HepG2 (cell line): Measurements from ENCODE around the gene BIRC7. TPM values are rescaled to one million over a fixed set of nuclear protein-coding genes. Genes with fewer than 3 reads are reported as not detected.

Source experiments
- ATF2 ChIP-seq: sonication (generic); formaldehyde crosslinking; IDR thresholded peaks from 2 replicates; pipeline ENCODE4 v1.4.0; 2020; ENCODE audit warnings: missing genetic modification reagents
- IRX3 ChIP-seq: sonication (generic); formaldehyde crosslinking; IDR thresholded peaks from 2 replicates; pipeline ENCODE4 v1.8.1; 2023; ENCODE audit warnings: mild to moderate bottlenecking, low read depth, missing genetic modification reagents, borderline replicate concordance
- KLF16 ChIP-seq, 2 experiments: sonication (generic) in 1 of 2; formaldehyde crosslinking in 1 of 2; IDR thresholded peaks; 2 replicates each; pipeline versions ENCODE4 v1.6.1 to v1.8.0; 2016 to 2023; ENCODE audit warnings: missing genetic modification reagents in 2 of 2, missing compliant biosample characterization in 1 of 2
- MTA3 ChIP-seq: sonication (generic); formaldehyde crosslinking; IDR thresholded peaks from 2 replicates; pipeline ENCODE4 v1.4.0; 2020; ENCODE audit warnings: missing genetic modification reagents
- MTF2 ChIP-seq: sonication (generic); formaldehyde crosslinking; IDR thresholded peaks from 2 replicates; pipeline ENCODE4 v1.5.0; 2020; ENCODE audit warnings: missing genetic modification reagents, borderline replicate concordance
- NCOR1 ChIP-seq: fragments of 200-600 bp; sonication (generic); IDR thresholded peaks from 2 replicates; pipeline ENCODE4 v1.7.0; 2017; ENCODE audit warnings: antibody characterized with exemption, low read length, borderline replicate concordance
- PATZ1 ChIP-seq: sonication (generic); formaldehyde crosslinking; IDR thresholded peaks from 2 replicates; pipeline ENCODE4 v1.4.0; 2020; ENCODE audit warnings: missing genetic modification reagents
- PREB ChIP-seq: sonication (generic); formaldehyde crosslinking; IDR thresholded peaks from 2 replicates; pipeline ENCODE4 v1.4.0; 2020; ENCODE audit warnings: missing genetic modification reagents
- TFAP4 ChIP-seq: sonication (generic); IDR thresholded peaks from 2 replicates; pipeline ENCODE4 v1.6.1; 2016; ENCODE audit warnings: low read depth, borderline replicate concordance
- YEATS4 ChIP-seq: sonication (generic); formaldehyde crosslinking; IDR thresholded peaks from 2 replicates; pipeline ENCODE4 v1.4.0; 2020; ENCODE audit warnings: missing genetic modification reagents, borderline replicate concordance
- ZBTB43 ChIP-seq: sonication (generic); formaldehyde crosslinking; conservative IDR thresholded peaks from 2 replicates; pipeline ENCODE4 v1.4.0; 2020; ENCODE audit warnings: missing genetic modification reagents
- ZBTB8A ChIP-seq: sonication (generic); formaldehyde crosslinking; IDR thresholded peaks from 2 replicates; pipeline ENCODE4 v1.4.0; 2020; ENCODE audit warnings: mild to moderate bottlenecking, low read depth, missing genetic modification reagents, borderline replicate concordance
- ZFP41 ChIP-seq: sonication (generic); formaldehyde crosslinking; IDR thresholded peaks from 2 replicates; pipeline ENCODE4 v1.4.0; 2020; ENCODE audit warnings: mild to moderate bottlenecking, missing genetic modification reagents, borderline replicate concordance
- ZFYVE20 ChIP-seq: sonication (generic); formaldehyde crosslinking; IDR thresholded peaks from 2 replicates; pipeline ENCODE4 v1.8.0; 2023; ENCODE audit warnings: low read depth, mild to moderate bottlenecking, moderate library complexity, missing genetic modification reagents, borderline replicate concordance
- ZNF251 ChIP-seq: sonication (generic); formaldehyde crosslinking; IDR thresholded peaks from 2 replicates; pipeline ENCODE4 v1.9.0; 2021; ENCODE audit warnings: mild to moderate bottlenecking, missing genetic modification reagents
- ZNF280B ChIP-seq: sonication (generic); formaldehyde crosslinking; IDR thresholded peaks from 2 replicates; pipeline ENCODE4 v1.5.0; 2020; ENCODE audit warnings: missing genetic modification reagents, mild to moderate bottlenecking, borderline replicate concordance
- ZNF30 ChIP-seq: sonication (generic); formaldehyde crosslinking; IDR thresholded peaks from 2 replicates; pipeline ENCODE4 v1.5.0; 2020; ENCODE audit warnings: mild to moderate bottlenecking, missing genetic modification reagents
- ZNF563 ChIP-seq: sonication (generic); formaldehyde crosslinking; IDR thresholded peaks from 2 replicates; pipeline ENCODE4 v1.8.0; 2022; ENCODE audit warnings: mild to moderate bottlenecking, moderate library complexity, missing genetic modification reagents
- ZNF678 ChIP-seq: sonication (generic); formaldehyde crosslinking; IDR thresholded peaks from 2 replicates; pipeline ENCODE4 v1.4.0; 2020; ENCODE audit warnings: mild to moderate bottlenecking, missing genetic modification reagents
- ZNF776 ChIP-seq: sonication (generic); formaldehyde crosslinking; IDR thresholded peaks from 2 replicates; pipeline ENCODE4 v1.4.0; 2020; ENCODE audit warnings: mild to moderate bottlenecking, missing genetic modification reagents
- ZSCAN12 ChIP-seq: sonication (generic); formaldehyde crosslinking; IDR thresholded peaks from 2 replicates; pipeline ENCODE4 v1.9.0; 2021; ENCODE audit warnings: mild to moderate bottlenecking, missing genetic modification reagents
- polyA plus RNA-seq, 8 experiments: library from polyadenylated mRNA; depleted of rRNA in 3 of 8; stranded (reverse) in 7 of 8; unstranded in 1 of 8; fragments of >200 nt; fragmentation: Illumina TruSeq in 4 of 8; extraction: Trizol in 4 of 8; gene quantifications; 2 replicates each; pipeline versions ENCODE4 v1.2.1 to v1.2.3, GENCODE V29; 2011 to 2016; ENCODE audit warnings: low read depth in 4 of 8, missing spikeins in 1 of 8, mixed read lengths in 1 of 8; ENCODE audit not compliant: insufficient read depth in 1 of 8
- total RNA-seq, 5 experiments: library from RNA; depleted of rRNA; stranded (reverse); fragments of >200 nt; fragmentation: Illumina TruSeq; extraction: Trizol; gene quantifications; 2 replicates each; pipeline ENCODE4 v1.2.3, GENCODE V29; 2016; ENCODE audit warnings: low read depth in 1 of 5

Gene BIRC7
- total and polyA plus RNA-seq, 2 of the 13 experiments (the other 11 are each of a cell fraction or from before 2014, with no cell fraction given): 0.27 to 5.1 TPM

- TF ChIP-seq ZBTB43 (CRISPR knock-in tag) (no peak), ZNF776 (CRISPR knock-in tag) (peak; percentile 48; the same call in 1 of the 2 replicates), ZSCAN12 (CRISPR knock-in tag) (no peak), ZNF30 (CRISPR knock-in tag) (no peak), ZNF280B (CRISPR knock-in tag) (0 out of 2 replicates have a peak, but pooled peaks have one; percentile 18), TFAP4 (peak; percentile 47; the same call in 1 of the 2 replicates), IRX3 (CRISPR knock-in tag) (no peak), MTA3 (CRISPR knock-in tag) (no peak), ATF2 (CRISPR knock-in tag) (no peak), ZFP41 (CRISPR knock-in tag) (peak; percentile 31; the same call in 1 of the 2 replicates), PATZ1 (CRISPR knock-in tag) (peak; percentile 83), YEATS4 (CRISPR knock-in tag) (0 out of 2 replicates have a peak, but pooled peaks have one; percentile 26), ZBTB8A (CRISPR knock-in tag) (no peak), ZNF563 (peak; percentile 50; the same call in 1 of the 2 replicates), ZNF251 (CRISPR knock-in tag) (no peak), ZNF678 (no peak), MTF2 (CRISPR knock-in tag) (peak; percentile 83; the same call in 1 of the 2 replicates), PREB (CRISPR knock-in tag) (no peak), KLF16 (CRISPR knock-in tag; IDR thresholded peaks at IDR 0.05) (peak in 1 of 2 experiments; percentile 45; a peak in 1 of 4 replicates), NCOR1 (no peak), ZFYVE20 (no peak)
Observed at GRCh38 chr20:63235399-63235983, at the start of gene BIRC7 (continued).
